SK-N-SH treated with all-trans-retinoic acid at 6 μM for 48 hours (cell line): Measurements from ENCODE around the gene TAAR6.
"Not testable (repeated sequence)": the region's sequence is repeated elsewhere in the genome, so short reads cannot be mapped to it uniquely, and the experiment has no call there.

Experiments
- ATAC-seq: fragments of 200-7000 bp; cut with Tn5 transposase; 3 replicates; pipeline ENCODE4 v1.9.1; 2020; ENCODE audit warnings: mild to moderate bottlenecking, moderate library complexity
- ARNTL ChIP-seq: fragments of 450-650 bp; formaldehyde crosslinking; IDR thresholded peaks from 2 replicates; pipeline ENCODE4 v1.5.0; 2020; ENCODE audit warnings: low read depth, mild to moderate bottlenecking, moderate library complexity, borderline replicate concordance
- CSDC2 ChIP-seq: fragments of 250-450 bp; sonication (Bioruptor Pico); IDR thresholded peaks from 2 replicates; pipeline ENCODE4 v1.5.0; 2020; ENCODE audit warnings: mild to moderate bottlenecking, moderate library complexity
- ISL1 ChIP-seq: fragments of 250-450 bp; sonication (Bioruptor Pico); IDR thresholded peaks from 2 replicates; pipeline ENCODE4 v2.1.2; 2022; ENCODE audit warnings: mild to moderate bottlenecking, moderate library complexity
- OSR1 ChIP-seq: fragments of 250-450 bp; sonication (Bioruptor Pico); IDR thresholded peaks from 2 replicates; pipeline ENCODE4 v1.8.0; 2022; ENCODE audit warnings: moderate library complexity, mild to moderate bottlenecking, inconsistent platforms
- POU6F1 ChIP-seq: fragments of 250-450 bp; sonication (Bioruptor Pico); IDR thresholded peaks from 2 replicates; pipeline ENCODE4 v1.8.0; 2021; ENCODE audit warnings: low read depth, mild to moderate bottlenecking, moderate library complexity, borderline replicate concordance
- PPARA ChIP-seq: fragments of 250-450 bp; sonication (Bioruptor Pico); IDR thresholded peaks from 2 replicates; pipeline ENCODE4 v1.5.0; 2020; ENCODE audit warnings: mild to moderate bottlenecking, borderline replicate concordance
- RARB ChIP-seq: fragments of 250-450 bp; sonication (Bioruptor Pico); IDR thresholded peaks from 2 replicates; pipeline ENCODE4 v1.8.0; 2021; ENCODE audit warnings: mild to moderate bottlenecking, moderate library complexity
- SNAI2 ChIP-seq: fragments of 250-450 bp; sonication (Bioruptor Pico); IDR thresholded peaks from 2 replicates; pipeline ENCODE4 v1.5.0; 2020; ENCODE audit warnings: mild to moderate bottlenecking, moderate library complexity
- TCF4 ChIP-seq: fragments of 250-450 bp; sonication (Bioruptor Pico); IDR thresholded peaks from 2 replicates; pipeline ENCODE4 v1.8.0; 2021; ENCODE audit warnings: mild to moderate bottlenecking, moderate library complexity, borderline replicate concordance
- TOX ChIP-seq: fragments of 250-450 bp; sonication (Bioruptor Pico); IDR thresholded peaks from 2 replicates; pipeline ENCODE4 v1.8.0; 2021; ENCODE audit warnings: mild to moderate bottlenecking, moderate library complexity, borderline replicate concordance
- ZC3H10 ChIP-seq: fragments of 250-450 bp; sonication (Bioruptor Pico); IDR thresholded peaks from 2 replicates; pipeline ENCODE4 v1.5.1; 2021; ENCODE audit warnings: mild to moderate bottlenecking, moderate library complexity
- ZFP3 ChIP-seq: fragments of 250-450 bp; sonication (Bioruptor Pico); IDR thresholded peaks from 2 replicates; pipeline ENCODE4 v1.5.0; 2020; ENCODE audit warnings: mild to moderate bottlenecking, moderate library complexity
- ZFP30 ChIP-seq: fragments of 450-650 bp; formaldehyde crosslinking; IDR thresholded peaks from 2 replicates; pipeline ENCODE4 v1.5.0; 2022; ENCODE audit warnings: mild to moderate bottlenecking, moderate library complexity
- ZNF565 ChIP-seq: fragments of 450-650 bp; formaldehyde crosslinking; conservative IDR thresholded peaks from 2 replicates; pipeline ENCODE4 v1.5.0; 2020; ENCODE audit warnings: low read depth, mild to moderate bottlenecking, moderate library complexity
- ZNF70 ChIP-seq: fragments of 450-650 bp; formaldehyde crosslinking; IDR thresholded peaks from 2 replicates; pipeline ENCODE4 v1.5.0; 2020; ENCODE audit warnings: mild to moderate bottlenecking, moderate library complexity
- ZNF8 ChIP-seq: fragments of 450-650 bp; formaldehyde crosslinking; IDR thresholded peaks from 2 replicates; pipeline ENCODE4 v1.5.0; 2020; ENCODE audit warnings: mild to moderate bottlenecking, moderate library complexity
- TF ChIP-seq, protein P1 (sequence below): fragments of 250-450 bp; sonication (Bioruptor Pico); IDR thresholded peaks from 2 replicates; pipeline ENCODE4 v1.5.1; 2020; ENCODE audit warnings: low read depth, mild to moderate bottlenecking, moderate library complexity
- TF ChIP-seq, protein P2 (sequence below): fragments of 250-450 bp; sonication (Bioruptor Pico); IDR thresholded peaks from 2 replicates; pipeline ENCODE4 v1.5.0; 2020; ENCODE audit warnings: mild to moderate bottlenecking, moderate library complexity
- TF ChIP-seq, protein P3 (sequence below): fragments of 250-450 bp; sonication (Bioruptor Pico); IDR thresholded peaks from 2 replicates; pipeline ENCODE4 v1.5.1; 2021; ENCODE audit warnings: mild to moderate bottlenecking, moderate library complexity

The TAAR6 gene

DNA sequence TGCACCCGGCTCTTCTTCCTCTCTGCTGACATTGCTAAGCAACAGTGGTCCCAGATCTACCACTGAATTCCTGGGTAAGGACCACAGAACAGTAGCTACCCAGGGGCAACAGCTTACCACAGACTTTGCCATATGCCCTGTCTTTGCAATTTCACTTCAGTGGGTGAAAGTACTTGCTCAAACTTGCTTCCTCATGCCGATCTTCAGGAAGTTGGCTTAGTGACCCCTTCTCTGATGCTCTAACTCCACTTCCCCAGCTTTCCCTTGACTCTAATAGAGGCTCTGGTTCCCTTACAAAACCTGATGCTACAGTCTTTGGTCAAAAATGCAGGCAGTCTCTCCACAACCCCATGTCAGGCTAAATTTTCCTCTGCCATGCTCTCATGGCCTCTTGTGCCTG lies 22.7 kb downstream of the TAAR6 start:
- TF ChIP-seq, protein P1, sequence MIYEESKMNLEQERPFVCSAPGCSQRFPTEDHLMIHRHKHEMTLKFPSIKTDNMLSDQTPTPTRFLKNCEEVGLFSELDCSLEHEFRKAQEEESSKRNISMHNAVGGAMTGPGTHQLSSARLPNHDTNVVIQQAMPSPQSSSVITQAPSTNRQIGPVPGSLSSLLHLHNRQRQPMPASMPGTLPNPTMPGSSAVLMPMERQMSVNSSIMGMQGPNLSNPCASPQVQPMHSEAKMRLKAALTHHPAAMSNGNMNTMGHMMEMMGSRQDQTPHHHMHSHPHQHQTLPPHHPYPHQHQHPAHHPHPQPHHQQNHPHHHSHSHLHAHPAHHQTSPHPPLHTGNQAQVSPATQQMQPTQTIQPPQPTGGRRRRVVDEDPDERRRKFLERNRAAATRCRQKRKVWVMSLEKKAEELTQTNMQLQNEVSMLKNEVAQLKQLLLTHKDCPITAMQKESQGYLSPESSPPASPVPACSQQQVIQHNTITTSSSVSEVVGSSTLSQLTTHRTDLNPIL (CRISPR knock-in tag), result no peak
- no peak for TF ChIP-seq ZNF8 (CRISPR knock-in tag)
- TF ChIP-seq, protein P2, sequence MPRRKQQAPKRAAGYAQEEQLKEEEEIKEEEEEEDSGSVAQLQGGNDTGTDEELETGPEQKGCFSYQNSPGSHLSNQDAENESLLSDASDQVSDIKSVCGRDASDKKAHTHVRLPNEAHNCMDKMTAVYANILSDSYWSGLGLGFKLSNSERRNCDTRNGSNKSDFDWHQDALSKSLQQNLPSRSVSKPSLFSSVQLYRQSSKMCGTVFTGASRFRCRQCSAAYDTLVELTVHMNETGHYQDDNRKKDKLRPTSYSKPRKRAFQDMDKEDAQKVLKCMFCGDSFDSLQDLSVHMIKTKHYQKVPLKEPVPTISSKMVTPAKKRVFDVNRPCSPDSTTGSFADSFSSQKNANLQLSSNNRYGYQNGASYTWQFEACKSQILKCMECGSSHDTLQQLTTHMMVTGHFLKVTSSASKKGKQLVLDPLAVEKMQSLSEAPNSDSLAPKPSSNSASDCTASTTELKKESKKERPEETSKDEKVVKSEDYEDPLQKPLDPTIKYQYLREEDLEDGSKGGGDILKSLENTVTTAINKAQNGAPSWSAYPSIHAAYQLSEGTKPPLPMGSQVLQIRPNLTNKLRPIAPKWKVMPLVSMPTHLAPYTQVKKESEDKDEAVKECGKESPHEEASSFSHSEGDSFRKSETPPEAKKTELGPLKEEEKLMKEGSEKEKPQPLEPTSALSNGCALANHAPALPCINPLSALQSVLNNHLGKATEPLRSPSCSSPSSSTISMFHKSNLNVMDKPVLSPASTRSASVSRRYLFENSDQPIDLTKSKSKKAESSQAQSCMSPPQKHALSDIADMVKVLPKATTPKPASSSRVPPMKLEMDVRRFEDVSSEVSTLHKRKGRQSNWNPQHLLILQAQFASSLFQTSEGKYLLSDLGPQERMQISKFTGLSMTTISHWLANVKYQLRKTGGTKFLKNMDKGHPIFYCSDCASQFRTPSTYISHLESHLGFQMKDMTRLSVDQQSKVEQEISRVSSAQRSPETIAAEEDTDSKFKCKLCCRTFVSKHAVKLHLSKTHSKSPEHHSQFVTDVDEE (CRISPR knock-in tag), result no peak
- no peak for TF ChIP-seq POU6F1 (CRISPR knock-in tag)
- no peak for TF ChIP-seq ZFP3
- no peak for TF ChIP-seq CSDC2 (CRISPR knock-in tag)
- no peak for TF ChIP-seq RARB (CRISPR knock-in tag)
- TF ChIP-seq, protein P3, sequence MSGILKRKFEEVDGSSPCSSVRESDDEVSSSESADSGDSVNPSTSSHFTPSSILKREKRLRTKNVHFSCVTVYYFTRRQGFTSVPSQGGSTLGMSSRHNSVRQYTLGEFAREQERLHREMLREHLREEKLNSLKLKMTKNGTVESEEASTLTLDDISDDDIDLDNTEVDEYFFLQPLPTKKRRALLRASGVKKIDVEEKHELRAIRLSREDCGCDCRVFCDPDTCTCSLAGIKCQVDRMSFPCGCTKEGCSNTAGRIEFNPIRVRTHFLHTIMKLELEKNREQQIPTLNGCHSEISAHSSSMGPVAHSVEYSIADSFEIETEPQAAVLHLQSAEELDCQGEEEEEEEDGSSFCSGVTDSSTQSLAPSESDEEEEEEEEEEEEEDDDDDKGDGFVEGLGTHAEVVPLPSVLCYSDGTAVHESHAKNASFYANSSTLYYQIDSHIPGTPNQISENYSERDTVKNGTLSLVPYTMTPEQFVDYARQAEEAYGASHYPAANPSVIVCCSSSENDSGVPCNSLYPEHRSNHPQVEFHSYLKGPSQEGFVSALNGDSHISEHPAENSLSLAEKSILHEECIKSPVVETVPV (CRISPR knock-in tag), result no peak
- no peak for TF ChIP-seq TOX (CRISPR knock-in tag)
- no peak for TF ChIP-seq ISL1 (CRISPR knock-in tag)
- TF ChIP-seq ZFP30 (CRISPR knock-in tag), result no peak
- TF ChIP-seq ZC3H10 (CRISPR knock-in tag), result no peak
- no peak for ATAC-seq

GRCh38 chr6:132596201-132596600 lies 26.1 kb downstream of the TAAR6 start:
- TF ChIP-seq ZFP30 (CRISPR knock-in tag) (no peak), CSDC2 (CRISPR knock-in tag) (no peak), ZNF565 (CRISPR knock-in tag) (no peak), ISL1 (CRISPR knock-in tag) (no peak)
- TF ChIP-seq, all 23 proteins: peak for 0
- ATAC-seq, result no peak

DNA sequence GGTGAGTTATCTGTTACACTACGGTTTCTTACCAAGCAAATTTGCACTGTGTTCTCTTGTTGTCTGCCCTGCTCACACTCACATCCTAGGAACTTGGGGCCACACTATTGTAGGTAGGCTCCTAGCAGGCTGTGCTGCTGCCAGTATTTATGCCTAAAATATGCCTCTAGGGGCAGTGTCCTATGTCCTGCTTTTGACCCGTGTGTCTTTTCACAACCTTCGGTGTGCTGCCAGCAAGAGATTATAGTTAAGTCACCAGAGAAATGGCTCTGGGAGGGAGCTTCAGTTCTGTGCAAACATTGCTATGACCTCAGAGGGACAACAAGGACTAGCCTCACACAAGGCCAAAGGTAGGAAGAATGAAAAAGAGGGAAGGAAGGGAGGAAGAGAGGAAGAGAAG lies 28.4 kb downstream of the TAAR6 start:
- TF ChIP-seq, protein P1 (CRISPR knock-in tag), result no peak
- TF ChIP-seq PPARA (CRISPR knock-in tag) (no peak), CSDC2 (CRISPR knock-in tag) (no peak), ISL1 (CRISPR knock-in tag) (no peak), ZNF8 (CRISPR knock-in tag) (no peak), ZC3H10 (CRISPR knock-in tag) (no peak)
- ATAC-seq, result peak; percentile 83

DNA sequence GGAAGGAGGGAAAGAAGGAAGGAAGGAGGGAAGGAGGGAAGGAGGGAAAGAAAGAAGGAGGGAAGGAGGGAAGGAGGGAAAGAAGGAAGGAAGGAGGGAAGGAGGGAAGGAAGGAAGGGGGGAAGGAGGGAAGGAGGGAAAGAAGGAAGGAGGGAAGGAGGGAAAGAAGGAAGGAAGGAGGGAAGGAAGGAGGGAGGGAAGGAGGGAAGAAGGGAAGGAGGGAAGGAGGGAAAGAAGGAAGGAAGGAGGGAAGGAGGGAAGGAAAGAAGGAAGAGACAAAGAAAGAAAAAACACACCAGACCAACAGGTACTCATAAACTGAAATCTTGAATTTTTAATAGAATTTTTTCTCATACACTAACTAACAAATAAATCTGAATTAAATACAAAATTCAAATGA lies 30.8 kb downstream of the TAAR6 start:
- ATAC-seq, result not testable (repeated sequence)

- ATAC-seq, result no peak
- TF ChIP-seq ZC3H10 (CRISPR knock-in tag) (no peak), OSR1 (no peak), ZNF8 (CRISPR knock-in tag) (no peak), TCF4 (CRISPR knock-in tag) (no peak), ARNTL (CRISPR knock-in tag) (no peak), ZNF70 (CRISPR knock-in tag) (no peak), RARB (CRISPR knock-in tag) (no peak), ZFP30 (CRISPR knock-in tag) (no peak), ZFP3 (no peak), SNAI2 (CRISPR knock-in tag) (no peak)
- TF ChIP-seq, protein P2 (CRISPR knock-in tag), result no peak
- TF ChIP-seq, protein P3 (CRISPR knock-in tag), result no peak
Measured at GRCh38 chr6:132604635-132605152, 34.6 kb downstream of the TAAR6 start.
